Keratinocyte (primary cell): ENCODE data around the gene AKAIN1.

ENCODE experiments used
- EZH2 ChIP-seq: IDR thresholded peaks from one replicate; pipeline ENCODE4 v1.6.1; 2012; ENCODE audit warnings: inconsistent platforms, mild to moderate bottlenecking, low read length, moderate library complexity
- TF ChIP-seq, protein P1 (sequence below), 3 experiments: IDR thresholded peaks in 1 of 3; conservative IDR thresholded peaks in 1 of 3; optimal IDR thresholded peaks in 1 of 3; 2 replicates in 2 of 3; 3 replicates in 1 of 3; pipeline versions ENCODE3 to v1.5.1; 2011; ENCODE audit warnings: low read length in 3 of 3, mild to moderate bottlenecking in 3 of 3, moderate library complexity in 2 of 3, control low read depth in 1 of 3, inconsistent platforms in 1 of 3; ENCODE audit not compliant: insufficient read depth in 2 of 3; ENCODE audit errors: extremely low read depth in 1 of 3

DNA sequence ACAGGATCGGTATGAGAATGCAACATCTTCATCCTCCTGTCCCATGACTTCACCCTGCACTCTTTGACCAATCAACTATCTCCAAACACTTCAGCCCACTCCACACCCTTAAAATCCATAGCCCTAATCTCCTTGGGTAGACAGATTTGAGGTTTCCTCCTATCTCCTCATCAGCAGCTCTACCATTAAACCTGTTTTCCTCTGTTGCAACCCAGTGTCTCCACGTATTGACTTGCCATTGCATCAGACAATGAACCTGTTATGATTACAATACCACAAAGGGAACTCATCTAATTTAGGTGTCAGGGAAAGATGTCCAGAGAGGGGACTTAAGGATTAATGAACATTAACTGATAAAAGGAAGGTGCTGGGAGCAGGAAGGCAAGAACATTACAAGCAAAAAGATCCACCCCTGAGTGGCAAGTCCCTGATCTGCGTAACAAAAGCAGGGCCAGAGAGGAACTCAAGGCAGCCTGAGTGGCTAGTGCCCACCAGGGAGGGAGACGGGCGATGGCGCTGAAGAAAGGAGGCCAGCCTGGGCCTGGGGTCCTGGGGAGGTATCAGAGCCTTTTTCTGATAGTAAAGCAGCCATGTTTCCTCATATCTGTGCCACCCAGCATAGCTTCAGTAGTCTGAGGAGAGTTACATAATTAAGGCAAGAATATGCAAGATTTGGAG lies 44.6 kb downstream of the AKAIN1 start:
- TF ChIP-seq, protein P1, sequence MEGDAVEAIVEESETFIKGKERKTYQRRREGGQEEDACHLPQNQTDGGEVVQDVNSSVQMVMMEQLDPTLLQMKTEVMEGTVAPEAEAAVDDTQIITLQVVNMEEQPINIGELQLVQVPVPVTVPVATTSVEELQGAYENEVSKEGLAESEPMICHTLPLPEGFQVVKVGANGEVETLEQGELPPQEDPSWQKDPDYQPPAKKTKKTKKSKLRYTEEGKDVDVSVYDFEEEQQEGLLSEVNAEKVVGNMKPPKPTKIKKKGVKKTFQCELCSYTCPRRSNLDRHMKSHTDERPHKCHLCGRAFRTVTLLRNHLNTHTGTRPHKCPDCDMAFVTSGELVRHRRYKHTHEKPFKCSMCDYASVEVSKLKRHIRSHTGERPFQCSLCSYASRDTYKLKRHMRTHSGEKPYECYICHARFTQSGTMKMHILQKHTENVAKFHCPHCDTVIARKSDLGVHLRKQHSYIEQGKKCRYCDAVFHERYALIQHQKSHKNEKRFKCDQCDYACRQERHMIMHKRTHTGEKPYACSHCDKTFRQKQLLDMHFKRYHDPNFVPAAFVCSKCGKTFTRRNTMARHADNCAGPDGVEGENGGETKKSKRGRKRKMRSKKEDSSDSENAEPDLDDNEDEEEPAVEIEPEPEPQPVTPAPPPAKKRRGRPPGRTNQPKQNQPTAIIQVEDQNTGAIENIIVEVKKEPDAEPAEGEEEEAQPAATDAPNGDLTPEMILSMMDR (optimal IDR thresholded peaks at IDR 0.05 in 1 of 3, IDR thresholded peaks at IDR 0.05 in 1 of 3, conservative IDR thresholded peaks at IDR 0.05 in 1 of 3; ENCODE audit: extremely low read depth in 1 of 3, insufficient read depth in 2 of 3, low read length in 3 of 3): no peak
- no peak for TF ChIP-seq EZH2
